ENCODE measurements around the gene ZNF160.
"Not testable (repeated sequence)": the region's sequence is repeated elsewhere in the genome, so short reads cannot be mapped to it uniquely, and the experiment has no call there.

ZNF160 gene

DNA sequence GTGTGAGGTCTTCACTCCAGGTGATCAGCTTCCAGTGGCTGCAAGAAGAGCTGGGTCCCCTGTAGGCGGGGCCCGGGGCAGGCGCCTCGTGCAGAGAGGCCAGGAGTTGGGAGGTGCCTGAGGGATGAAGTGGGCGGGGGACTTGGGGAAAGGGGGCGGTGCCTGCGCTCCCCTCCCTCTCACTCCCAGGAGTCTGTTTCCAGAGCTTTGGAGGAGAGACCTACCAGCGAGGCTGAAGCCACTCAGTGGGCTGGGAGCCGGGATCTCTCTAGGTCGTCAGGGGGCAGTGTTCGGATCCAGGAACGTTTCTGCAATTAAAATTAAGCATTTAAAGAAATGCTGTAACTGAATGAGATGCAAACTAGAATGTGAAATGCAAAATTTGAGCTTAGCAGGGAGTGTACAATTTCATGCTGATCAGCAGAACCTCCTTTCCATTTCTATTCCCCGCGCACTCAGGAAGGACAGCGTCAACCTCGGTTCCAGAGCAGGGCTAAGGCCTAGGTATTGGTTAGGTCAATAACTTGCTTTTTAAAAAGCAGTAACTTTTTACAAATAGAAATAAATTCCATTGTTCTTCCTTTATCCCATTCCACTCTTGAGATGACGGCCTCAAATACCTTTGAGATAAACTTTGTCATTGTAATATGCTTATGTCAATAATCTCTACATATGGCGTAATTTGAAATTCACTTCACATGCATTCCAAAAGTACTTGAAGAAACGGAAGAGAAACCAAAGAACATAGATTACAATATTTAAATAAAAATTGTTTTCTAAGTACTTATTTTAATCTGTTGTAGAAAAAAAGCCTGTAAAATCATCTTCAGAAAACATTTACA, 11.6 kb downstream of the ZNF160 start:
- FAIRE-seq, result no peak

- no peak for FAIRE-seq
Observed at GRCh38 chr19:53088091-53088490, 15.1 kb downstream of the ZNF160 start.

DNA sequence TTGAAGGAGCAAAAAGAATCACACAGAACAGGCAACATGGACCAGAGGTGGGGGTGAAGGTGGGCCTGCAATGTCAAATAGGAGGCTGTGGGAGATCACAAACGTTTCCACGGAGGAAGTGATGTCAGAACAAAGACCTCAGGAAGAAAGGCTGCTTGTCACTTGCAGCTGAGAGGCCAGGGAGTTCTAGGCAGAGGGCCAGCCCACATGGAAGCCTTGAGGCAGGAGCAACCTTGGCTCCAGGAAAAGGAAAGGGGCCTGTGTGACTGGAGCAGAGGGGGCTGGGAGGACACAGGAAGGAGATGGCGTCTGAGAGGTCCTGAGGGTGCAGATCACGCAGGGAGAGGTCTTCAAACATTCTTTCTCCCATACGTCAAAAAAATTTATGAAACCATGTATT, 16.3 kb downstream of the ZNF160 start:
- FAIRE-seq, result no peak

GRCh38 chr19:53085496-53085895, 17.7 kb downstream of the ZNF160 start:
- no peak for FAIRE-seq

- FAIRE-seq, result no peak
Observed at GRCh38 chr19:53082929-53083328, 20.3 kb downstream of the ZNF160 start.

GRCh38 chr19:53079313-53079924, 23.8 kb downstream of the ZNF160 start:
- FAIRE-seq, result no peak

DNA sequence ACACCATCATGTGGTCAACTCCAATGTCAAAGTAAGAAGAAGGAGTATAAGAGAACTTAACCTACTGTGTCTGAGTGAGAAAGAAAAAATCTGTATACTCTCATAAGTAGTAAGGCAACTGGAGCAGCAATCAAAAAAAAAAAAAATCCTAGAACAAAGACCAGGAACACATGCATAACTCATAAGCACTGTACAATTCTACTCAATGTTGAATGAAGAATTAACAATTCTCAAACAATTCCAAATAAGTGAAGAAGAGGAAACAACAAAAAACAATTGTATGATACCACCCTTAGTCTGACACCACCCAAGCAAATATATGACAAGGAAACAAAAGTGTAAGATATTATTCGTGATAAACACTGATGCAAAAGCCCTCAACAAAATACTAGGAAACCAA, 24.6 kb downstream of the ZNF160 start:
- no peak for FAIRE-seq

- FAIRE-seq, result no peak
Observed at GRCh38 chr19:53076984-53077383, 26.2 kb downstream of the ZNF160 start.

DNA sequence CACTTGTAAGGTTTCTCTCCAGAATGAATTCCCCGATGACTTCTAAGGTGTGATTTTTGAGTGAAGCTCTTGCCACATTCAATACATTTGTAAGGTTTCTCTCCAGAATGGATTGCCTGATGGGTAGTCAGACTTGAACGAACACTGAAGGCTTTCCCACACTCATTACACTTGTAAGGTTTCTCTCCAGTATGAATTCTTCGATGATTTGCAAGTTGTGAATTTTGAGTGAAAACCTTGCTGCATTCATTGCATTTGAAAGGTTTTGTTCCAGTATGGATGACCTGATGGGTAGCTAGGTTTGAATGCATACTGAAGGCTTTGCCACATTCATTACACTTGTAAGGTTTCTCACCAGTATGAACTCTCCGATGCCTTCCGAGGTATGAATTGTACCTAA, 34.4 kb downstream of the ZNF160 start:
- FAIRE-seq, result no peak

- FAIRE-seq, result no peak
Observed at GRCh38 chr19:53068199-53068598, 35.0 kb downstream of the ZNF160 start.

DNA sequence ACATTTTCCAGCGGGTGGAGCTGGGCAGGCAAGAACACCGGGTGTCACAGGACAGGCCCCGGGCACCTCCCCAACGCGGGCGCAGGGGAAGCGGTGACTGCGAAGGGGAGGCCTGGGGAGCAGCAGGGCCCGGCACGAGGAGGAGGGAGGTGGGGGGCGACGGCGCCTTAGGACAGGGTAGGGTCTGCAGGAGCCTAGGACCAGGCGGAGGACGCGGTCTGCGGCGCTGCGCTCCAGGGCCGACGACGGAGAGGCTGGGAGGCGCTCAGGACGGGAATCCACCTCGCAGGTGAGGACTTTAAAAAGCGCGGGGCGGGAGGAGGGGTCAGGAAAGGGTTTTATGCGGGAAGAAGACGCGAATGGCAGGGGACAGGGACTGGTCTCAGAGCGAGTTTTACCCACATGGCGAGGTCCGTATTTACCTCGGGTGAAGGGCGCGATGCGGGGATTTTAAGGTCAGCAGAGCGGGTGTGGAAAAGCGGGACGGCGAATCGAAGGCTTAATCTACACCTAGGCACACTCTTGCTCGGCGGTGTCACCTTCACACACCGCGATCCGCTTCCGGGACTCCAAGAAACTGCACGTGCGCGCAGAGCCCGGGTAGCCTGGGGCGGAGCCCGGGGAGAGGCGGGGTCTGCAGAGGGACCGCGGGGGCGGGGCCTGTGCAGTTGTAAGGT, 45.2 kb downstream of the ZNF160 start:
- FAIRE-seq, result no peak

DNA sequence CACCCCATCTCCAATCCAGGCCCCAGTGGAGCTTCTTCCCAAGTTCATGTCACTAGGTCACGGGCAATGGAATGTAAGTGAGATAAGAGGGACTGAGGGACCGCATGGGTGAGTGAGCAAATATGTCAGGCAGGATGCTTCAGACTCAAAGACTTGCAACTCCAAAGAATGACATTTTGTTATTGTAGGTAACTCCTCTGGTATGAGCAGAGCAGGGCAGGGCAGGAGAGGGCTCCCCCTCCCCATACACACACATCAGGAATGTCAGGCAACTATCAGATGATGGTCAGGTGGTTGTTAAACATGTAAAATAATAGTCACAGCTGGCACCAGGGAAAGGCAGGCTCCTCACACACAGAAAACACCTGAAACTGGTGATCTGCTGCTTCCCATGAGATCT, 48.1 kb downstream of the ZNF160 start:
- FAIRE-seq, result no peak

GRCh38 chr19:53047379-53047778, 55.8 kb downstream of the ZNF160 start:
- no peak for FAIRE-seq

- FAIRE-seq, result no peak
Observed at GRCh38 chr19:53045536-53045935, 57.7 kb downstream of the ZNF160 start.

DNA sequence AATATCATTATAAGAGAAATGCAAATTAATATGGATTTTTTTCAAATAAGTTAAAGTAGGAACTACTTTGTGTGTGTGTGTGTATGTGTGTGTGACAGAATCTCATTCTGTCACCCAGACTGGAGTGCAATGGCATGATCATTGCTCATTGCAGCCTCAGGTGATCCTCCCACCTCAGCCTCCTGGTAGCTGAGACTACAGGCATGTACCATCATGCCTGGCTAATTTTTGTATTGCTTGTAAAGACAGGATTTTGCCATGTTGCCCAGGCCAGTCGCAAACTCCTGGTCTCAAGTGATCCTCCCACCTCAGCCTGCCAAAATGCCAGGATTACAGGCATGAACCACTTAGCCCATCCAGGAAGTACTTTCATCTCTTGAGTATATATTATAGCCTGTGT, 61.9 kb downstream of the ZNF160 start:
- no peak for FAIRE-seq

- no peak for FAIRE-seq
Observed at GRCh38 chr19:53037101-53038097, 65.8 kb downstream of the ZNF160 start.

- no peak for FAIRE-seq
Observed at GRCh38 chr19:53034948-53035675, 68.1 kb downstream of the ZNF160 start.

DNA sequence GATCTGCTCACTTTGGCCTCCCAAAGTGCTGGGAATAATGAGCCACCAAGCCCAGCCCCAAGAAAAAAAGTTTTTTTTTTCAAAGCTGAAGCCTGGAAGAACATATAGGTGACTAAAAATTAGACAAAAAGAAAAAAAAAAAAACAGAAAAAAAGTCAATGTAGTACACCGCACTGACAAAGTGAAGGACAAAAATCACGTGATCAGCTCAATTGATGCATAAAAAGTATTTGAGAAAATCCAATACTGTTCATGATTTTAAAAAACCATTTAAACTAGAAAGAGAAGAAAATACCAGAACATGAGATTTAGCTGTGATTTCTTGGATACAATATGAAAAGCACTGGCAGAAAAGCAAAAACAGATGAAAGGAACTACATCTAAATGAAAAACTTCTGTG, 69.2 kb downstream of the ZNF160 start:
- no peak for FAIRE-seq

DNA sequence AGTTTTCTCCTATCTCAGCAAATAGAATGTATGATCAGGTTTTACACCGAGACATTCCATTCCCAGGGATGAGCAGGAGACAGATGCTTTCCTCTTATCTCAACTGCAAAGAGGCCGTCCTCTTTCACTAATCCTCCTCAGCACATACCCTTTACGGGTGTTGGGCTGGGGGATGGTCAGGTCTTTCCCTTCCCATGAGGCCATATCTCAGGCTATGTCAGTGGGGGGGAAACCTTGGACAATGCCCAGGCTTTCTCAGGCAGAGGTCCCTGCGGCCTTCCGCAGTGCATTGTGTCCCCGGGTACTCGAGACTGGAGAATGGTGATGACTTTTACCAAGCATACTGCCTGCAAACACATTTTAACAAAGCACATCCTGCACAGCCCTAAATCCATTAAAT, 74.9 kb downstream of the ZNF160 start:
- not testable (repeated sequence) for FAIRE-seq

- FAIRE-seq, result no peak
Observed at GRCh38 chr19:53019684-53020083, 83.5 kb downstream of the ZNF160 start.
